HEK293 (cell line): ENCODE results near the gene ANTXR2.

Experiments used
- CTCF ChIP-seq: fragments of 450-650 bp; formaldehyde crosslinking; IDR thresholded peaks from 2 replicates; pipeline ENCODE4 v1.5.1; 2016; ENCODE audit warnings: missing biosample characterization, missing genetic modification characterization
- ZNF133 ChIP-seq: fragments of 450-650 bp; formaldehyde crosslinking; IDR thresholded peaks from 2 replicates; pipeline ENCODE4 v1.5.1; 2016; ENCODE audit warnings: missing biosample characterization, missing genetic modification characterization
- ZNF274 ChIP-seq, 2 experiments: fragments of 200-500 bp in 1 of 2; fragments of 450-650 bp in 1 of 2; sonication (Bioruptor generic) in 1 of 2; formaldehyde crosslinking in 1 of 2; IDR thresholded peaks; 2 replicates each; pipeline versions ENCODE4 v1.5.1 to v1.6.1; 2014 to 2016; ENCODE audit warnings: borderline replicate concordance in 1 of 2, inconsistent platforms in 1 of 2, low read length in 1 of 2, missing biosample characterization in 1 of 2, missing genetic modification characterization in 1 of 2

- TF ChIP-seq ZNF274 (IDR thresholded peaks at IDR 0.05; ENCODE audit: low read length) (no peak), ZNF274 (tag by site-specific recombination; IDR thresholded peaks at IDR 0.05; ENCODE audit: borderline replicate concordance) (no peak), CTCF (no peak), ZNF133 (no peak)
Measured at GRCh38 chr4:80091688-80092087, 18.7 kb upstream of the ANTXR2 start.
